Measurements from ENCODE around the gene LRRC26. TPM values are rescaled to one million over a fixed set of nuclear protein-coding genes. Genes with fewer than 3 reads are reported as not detected.

Gene LRRC26
- total RNA-seq, 1 experiment from 2014 or later, result not detected

DNA sequence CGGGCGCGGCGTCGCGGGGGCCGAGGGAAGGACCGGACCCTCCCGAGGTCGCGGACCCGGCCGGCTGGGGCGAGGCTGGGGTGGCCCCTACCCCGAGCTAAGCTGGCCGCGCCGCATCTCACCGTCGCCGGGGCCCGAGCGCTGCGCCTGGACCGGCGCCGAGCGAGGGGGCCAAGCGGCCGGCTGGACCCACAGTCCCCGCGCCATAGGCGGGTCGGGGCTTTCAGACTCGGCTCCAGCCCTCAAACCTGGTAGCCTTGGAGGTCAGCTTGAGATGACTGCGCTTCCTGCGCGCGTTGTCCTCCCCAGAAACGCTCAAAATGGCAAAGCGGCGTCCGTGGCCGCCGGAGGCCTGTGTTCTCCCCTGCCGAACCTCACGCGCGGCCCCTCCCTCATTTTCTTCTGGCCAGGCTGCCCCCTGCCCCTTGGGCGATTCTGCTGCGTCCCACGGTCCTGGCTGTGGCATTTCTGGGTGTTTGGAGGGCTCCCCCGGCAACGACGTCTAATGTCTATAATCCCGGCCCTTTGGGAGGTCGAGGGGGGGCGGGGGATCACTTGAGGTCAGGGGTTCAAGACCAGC is 39.6 kb downstream of the LRRC26 start:
- no TSS peak for BruUV-seq (replicated peaks)
- peak overlapping the region; percentile 76 for H3K27ac ChIP-seq (ENCODE audit: low read depth, low read length, poor library complexity, severe bottlenecking)
- ChIA-PET CTCF (interaction anchor here (0.7 to 1.1 kb wide), 5 partner anchors 46 to 106 kb away, joined by 3 to 12 read pairs (median 6); no protein-coding TSS in a partner anchor), POLR2A (ENCODE audit: low non-redundant PET) (interaction anchor here (0.5 to 1.2 kb wide), 2 partner anchors 111 to 987 kb away, joined by 5 to 7 read pairs; partner anchors contain the start of gene TUBB4B)
- peaks cover 13% of the 10 kb centered on the region for H3K4me1 ChIP-seq (ENCODE audit: insufficient read depth, low read length, poor library complexity, severe bottlenecking)
- no peaks in the 10 kb centered on the region for H3K36me3 ChIP-seq (ENCODE audit: insufficient read depth, low read length, poor library complexity, severe bottlenecking)
- DNase-seq (ENCODE audit: low spot score), result no peak
- peaks cover 9% of the 10 kb centered on the region for H3K9me3 ChIP-seq (ENCODE audit: low read depth, low read length, poor library complexity, severe bottlenecking)
- intact Hi-C loops (cut with micrococcal nuclease; ENCODE audit: unreplicated experiment), result no loop called here
- peak overlapping the region; percentile 79 for H3K4me3 ChIP-seq (ENCODE audit: low read depth, low read length, poor library complexity, severe bottlenecking)
- peaks cover 23% of the 10 kb centered on the region for H3K27me3 ChIP-seq (replicated peaks; ENCODE audit: insufficient read depth, low read depth, low read length, poor library complexity)
- TF ChIP-seq, protein P1, sequence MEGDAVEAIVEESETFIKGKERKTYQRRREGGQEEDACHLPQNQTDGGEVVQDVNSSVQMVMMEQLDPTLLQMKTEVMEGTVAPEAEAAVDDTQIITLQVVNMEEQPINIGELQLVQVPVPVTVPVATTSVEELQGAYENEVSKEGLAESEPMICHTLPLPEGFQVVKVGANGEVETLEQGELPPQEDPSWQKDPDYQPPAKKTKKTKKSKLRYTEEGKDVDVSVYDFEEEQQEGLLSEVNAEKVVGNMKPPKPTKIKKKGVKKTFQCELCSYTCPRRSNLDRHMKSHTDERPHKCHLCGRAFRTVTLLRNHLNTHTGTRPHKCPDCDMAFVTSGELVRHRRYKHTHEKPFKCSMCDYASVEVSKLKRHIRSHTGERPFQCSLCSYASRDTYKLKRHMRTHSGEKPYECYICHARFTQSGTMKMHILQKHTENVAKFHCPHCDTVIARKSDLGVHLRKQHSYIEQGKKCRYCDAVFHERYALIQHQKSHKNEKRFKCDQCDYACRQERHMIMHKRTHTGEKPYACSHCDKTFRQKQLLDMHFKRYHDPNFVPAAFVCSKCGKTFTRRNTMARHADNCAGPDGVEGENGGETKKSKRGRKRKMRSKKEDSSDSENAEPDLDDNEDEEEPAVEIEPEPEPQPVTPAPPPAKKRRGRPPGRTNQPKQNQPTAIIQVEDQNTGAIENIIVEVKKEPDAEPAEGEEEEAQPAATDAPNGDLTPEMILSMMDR (conservative IDR thresholded peaks at IDR 0.05; ENCODE audit: low read depth, low read length), result no peak
- no peak for TF ChIP-seq EZH2 (IDR thresholded peaks at IDR 0.05; ENCODE audit: borderline replicate concordance, low read depth, low read length, poor library complexity, severe bottlenecking)

DNA sequence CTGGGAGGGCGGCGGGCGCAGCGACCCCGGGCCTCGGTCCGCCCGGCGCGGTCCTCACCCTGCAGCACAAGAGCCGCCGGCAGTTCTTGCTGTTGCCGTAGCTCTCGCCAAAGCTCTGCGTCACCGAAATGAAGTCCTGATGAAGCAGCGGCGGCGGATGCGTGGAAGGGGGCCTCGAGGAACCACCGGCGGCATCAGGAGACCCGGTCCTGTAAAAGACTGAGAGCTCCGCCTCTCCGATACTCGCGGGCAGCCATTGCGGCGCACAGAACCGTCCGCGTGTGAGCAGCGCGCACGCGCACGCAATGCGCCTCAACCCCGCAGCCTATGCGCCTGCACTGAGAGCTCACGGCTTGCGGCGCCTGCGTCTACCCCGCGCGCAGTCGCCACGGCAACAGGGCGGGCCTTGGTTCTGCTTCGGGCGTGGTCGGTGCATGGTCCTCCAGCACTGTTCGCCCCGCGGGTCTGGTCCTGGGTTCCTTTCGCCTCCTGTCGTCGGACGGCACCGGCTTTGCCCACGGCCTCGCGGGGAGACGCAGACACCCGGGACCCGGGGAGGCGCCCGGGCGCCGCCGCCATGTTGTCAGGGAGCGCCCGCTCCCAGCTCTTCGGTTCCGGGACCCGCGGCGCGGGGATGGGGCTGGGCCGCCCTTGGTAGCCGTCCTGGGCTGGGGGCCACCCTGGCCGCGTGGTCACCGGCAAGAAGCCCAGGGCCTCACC is 40.2 kb downstream of the LRRC26 start:
- Histone ChIP-seq H3K27ac (ENCODE audit: low read depth, low read length, poor library complexity, severe bottlenecking) (peak overlapping the region; percentile 76), H3K4me3 (ENCODE audit: low read depth, low read length, poor library complexity, severe bottlenecking) (peak overlapping the region; percentile 79), H3K27me3 (replicated peaks; ENCODE audit: insufficient read depth, low read depth, low read length, poor library complexity) (peaks cover 17% of the 10 kb centered on the region), H3K9me3 (ENCODE audit: low read depth, low read length, poor library complexity, severe bottlenecking) (peaks cover 9% of the 10 kb centered on the region), H3K36me3 (ENCODE audit: insufficient read depth, low read length, poor library complexity, severe bottlenecking) (no peaks in the 10 kb centered on the region), H3K4me1 (ENCODE audit: insufficient read depth, low read length, poor library complexity, severe bottlenecking) (peaks cover 13% of the 10 kb centered on the region)
- POLR2A ChIA-PET (ENCODE audit: low non-redundant PET), result interaction anchor here (0.5 to 1.2 kb wide), 3 partner anchors 43 to 988 kb away, joined by 3 to 7 read pairs (median 5); partner anchors contain the start of genes MAN1B1 and TUBB4B
- DNase-seq (ENCODE audit: low spot score), result peak; percentile 96
- CTCF ChIA-PET, result interaction anchor here (0.6 to 1.1 kb wide), 6 partner anchors 21 to 107 kb away, joined by 3 to 12 read pairs (median 5); no protein-coding TSS in a partner anchor
- TF ChIP-seq EZH2 (IDR thresholded peaks at IDR 0.05; ENCODE audit: borderline replicate concordance, low read depth, low read length, poor library complexity, severe bottlenecking), result no peak
- TF ChIP-seq, protein P1 (conservative IDR thresholded peaks at IDR 0.05; ENCODE audit: low read depth, low read length), result no peak
- no TSS peak for BruUV-seq (replicated peaks)
- intact Hi-C loops (cut with micrococcal nuclease; ENCODE audit: unreplicated experiment), result no loop called here

DNA sequence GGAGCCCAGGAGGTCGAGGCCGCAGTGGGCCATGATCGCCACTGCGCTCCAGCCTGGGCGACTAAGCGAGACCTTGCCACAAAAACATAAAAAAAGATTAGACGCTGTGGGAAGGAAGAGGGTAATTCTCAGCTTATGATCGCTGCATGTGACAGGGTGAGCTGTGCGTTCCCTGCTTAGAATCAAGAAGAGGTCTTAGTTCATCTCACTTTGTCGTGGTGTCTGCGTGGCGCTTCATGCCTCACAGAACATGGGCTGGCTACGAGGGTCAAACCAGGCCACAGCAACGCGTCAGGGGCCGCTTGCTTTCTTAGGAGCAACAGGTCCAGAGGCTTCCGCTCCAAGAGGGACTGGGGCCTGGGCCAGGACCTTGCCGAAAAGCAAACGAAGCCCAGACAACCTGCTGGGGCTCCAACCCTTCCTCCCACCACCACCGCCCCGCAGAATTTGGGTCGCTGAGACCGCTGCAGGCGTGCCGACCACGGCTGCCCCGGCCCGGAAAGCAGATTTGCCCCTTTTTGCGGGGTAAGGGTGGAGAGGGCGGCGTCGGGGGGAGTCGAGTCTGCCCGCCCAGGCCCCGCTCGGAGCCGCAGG is 40.9 kb downstream of the LRRC26 start:
- CTCF ChIA-PET, result interaction anchor here (0.6 to 1.1 kb wide), 5 partner anchors 22 to 108 kb away, joined by 3 to 12 read pairs (median 6); no protein-coding TSS in a partner anchor
- Histone ChIP-seq H3K36me3 (ENCODE audit: insufficient read depth, low read length, poor library complexity, severe bottlenecking) (no peaks in the 10 kb centered on the region), H3K9me3 (ENCODE audit: low read depth, low read length, poor library complexity, severe bottlenecking) (peaks cover 9% of the 10 kb centered on the region), H3K27me3 (replicated peaks; ENCODE audit: insufficient read depth, low read depth, low read length, poor library complexity) (peaks cover 11% of the 10 kb centered on the region), H3K4me3 (ENCODE audit: low read depth, low read length, poor library complexity, severe bottlenecking) (peak overlapping the region; percentile 79), H3K4me1 (ENCODE audit: insufficient read depth, low read length, poor library complexity, severe bottlenecking) (peaks cover 13% of the 10 kb centered on the region), H3K27ac (ENCODE audit: low read depth, low read length, poor library complexity, severe bottlenecking) (peak overlapping the region; percentile 76)
- POLR2A ChIA-PET (ENCODE audit: low non-redundant PET), result interaction anchor here (0.6 to 1.2 kb wide), 2 partner anchors 42 to 112 kb away, joined by 3 to 5 read pairs; partner anchors contain the start of genes MAN1B1 and TUBB4B
- BruUV-seq (replicated peaks), result no TSS peak
- intact Hi-C loops (cut with micrococcal nuclease; ENCODE audit: unreplicated experiment), result no loop called here
- no peak for DNase-seq (ENCODE audit: low spot score)
- TF ChIP-seq EZH2 (IDR thresholded peaks at IDR 0.05; ENCODE audit: borderline replicate concordance, low read depth, low read length, poor library complexity, severe bottlenecking), result no peak
- TF ChIP-seq, protein P1 (conservative IDR thresholded peaks at IDR 0.05; ENCODE audit: low read depth, low read length), result no peak

Data from A673 (cell line).